ENCODE results near the gene NPIPA1. TPM values are rescaled to one million over a fixed set of nuclear protein-coding genes. Genes with fewer than 3 reads are reported as not detected.
A peak's percentile ranks its signal among the peaks of the same experiment; 100 is the strongest.
"Not testable (repeated sequence)": the region's sequence is repeated elsewhere in the genome, so short reads cannot be mapped to it uniquely, and the experiment has no call there.

Gene NPIPA1
- total RNA-seq, 1 donor from 2014 or later = 114 TPM

- not testable (repeated sequence) for DNase-seq (ENCODE audit: low spot score)
Measured at GRCh38 chr16:14930246-14930645, 7.0 kb upstream of the NPIPA1 start.

GRCh38 chr16:14930971-14931370, 6.3 kb upstream of the NPIPA1 start:
- not testable (repeated sequence) for DNase-seq (ENCODE audit: low spot score)

DNA sequence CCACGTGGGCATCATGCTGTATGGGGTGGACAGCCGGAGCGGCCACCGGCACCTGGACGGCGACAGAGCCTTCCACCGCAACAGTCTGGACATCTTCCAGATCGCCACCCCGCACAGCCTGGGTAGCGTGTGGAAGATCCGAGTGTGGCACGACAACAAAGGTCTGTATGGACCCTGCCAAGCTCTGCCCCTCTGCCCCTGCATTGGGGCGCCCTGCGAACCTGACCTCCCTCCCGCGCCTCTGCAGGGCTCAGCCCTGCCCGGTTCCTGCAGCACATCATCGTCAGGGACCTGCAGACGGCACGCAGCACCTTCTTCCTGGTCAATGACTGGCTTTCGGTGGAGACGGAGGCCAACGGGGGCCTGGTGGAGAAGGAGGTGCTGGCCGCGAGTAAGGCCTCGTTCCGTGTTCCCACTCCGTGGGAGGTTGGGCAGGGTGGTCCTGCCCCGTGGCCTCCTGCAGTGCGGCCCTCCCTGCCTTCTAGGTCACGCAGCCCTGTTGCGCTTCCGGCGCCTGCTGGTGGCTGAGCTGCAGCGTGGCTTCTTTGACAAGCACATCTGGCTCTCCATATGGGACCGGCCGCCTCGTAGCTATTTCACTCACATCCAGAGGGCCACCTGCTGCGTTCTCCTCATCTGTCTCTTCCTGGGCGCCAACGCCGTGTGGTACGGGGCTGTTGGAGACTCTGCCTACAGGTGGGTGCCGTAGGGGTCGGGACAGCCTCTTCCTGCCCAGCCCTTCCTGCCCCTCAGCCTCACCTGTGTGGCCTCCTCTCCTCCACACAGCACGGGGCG, 4.5 kb upstream of the NPIPA1 start:
- DNase-seq (ENCODE audit: low spot score) = not testable (repeated sequence)

GRCh38 chr16:14937994-14938393, 751 bp downstream of the NPIPA1 start:
- DNase-seq (ENCODE audit: low spot score) = not testable (repeated sequence)

- not testable (repeated sequence) for DNase-seq (ENCODE audit: low spot score)
Measured at GRCh38 chr16:14942686-14943085, 5.4 kb downstream of the NPIPA1 start.

GRCh38 chr16:14955546-14956231, 18.4 kb downstream of the NPIPA1 start:
- DNase-seq (ENCODE audit: low spot score) = peak; percentile 10

- peak; percentile 11 for DNase-seq (ENCODE audit: low spot score)
Measured at GRCh38 chr16:14957576-14958322, 20.5 kb downstream of the NPIPA1 start.

GRCh38 chr16:14958323-14958600, 21.0 kb downstream of the NPIPA1 start:
- no peak for DNase-seq (ENCODE audit: low spot score)

- no peak for DNase-seq (ENCODE audit: low spot score)
Measured at GRCh38 chr16:14958970-14959369, 21.7 kb downstream of the NPIPA1 start.

DNA sequence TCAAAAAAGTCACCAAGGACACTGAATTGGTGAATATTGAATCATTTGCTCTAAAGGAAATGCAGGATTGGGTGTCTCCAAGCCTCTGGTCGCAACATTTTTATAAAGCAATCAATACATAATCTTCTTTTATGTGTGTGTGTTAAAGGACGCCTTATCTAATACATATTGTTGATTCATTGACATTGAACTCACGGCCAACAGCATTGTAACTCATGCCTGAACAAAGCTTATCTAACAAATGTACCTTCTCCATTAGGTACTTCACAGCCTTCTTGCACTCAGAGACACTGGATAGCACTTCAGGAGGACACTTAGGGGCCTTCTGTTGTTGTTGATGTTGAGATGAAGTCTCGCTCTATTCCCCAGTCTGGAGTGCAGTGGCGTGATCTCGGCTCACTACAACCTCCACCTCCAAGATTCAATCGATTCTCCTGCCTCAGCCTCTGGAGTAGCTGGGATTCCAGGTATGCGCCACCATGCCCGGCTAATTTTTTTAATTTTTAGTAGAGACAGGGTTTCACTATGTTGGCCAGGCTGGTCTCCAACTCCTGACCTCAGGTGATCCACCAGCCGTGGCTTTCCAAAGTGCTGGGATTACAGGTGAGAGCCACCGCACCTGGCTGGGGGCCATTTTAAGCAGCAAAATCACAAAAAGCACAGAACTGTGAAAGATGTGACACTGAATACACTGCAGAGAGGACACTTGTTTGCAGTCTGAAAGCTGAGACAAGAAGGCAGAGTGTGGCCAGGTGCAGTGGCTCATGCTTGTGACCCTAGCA, 24.4 kb downstream of the NPIPA1 start:
- DNase-seq (ENCODE audit: low spot score) = peak; percentile 40

DNA sequence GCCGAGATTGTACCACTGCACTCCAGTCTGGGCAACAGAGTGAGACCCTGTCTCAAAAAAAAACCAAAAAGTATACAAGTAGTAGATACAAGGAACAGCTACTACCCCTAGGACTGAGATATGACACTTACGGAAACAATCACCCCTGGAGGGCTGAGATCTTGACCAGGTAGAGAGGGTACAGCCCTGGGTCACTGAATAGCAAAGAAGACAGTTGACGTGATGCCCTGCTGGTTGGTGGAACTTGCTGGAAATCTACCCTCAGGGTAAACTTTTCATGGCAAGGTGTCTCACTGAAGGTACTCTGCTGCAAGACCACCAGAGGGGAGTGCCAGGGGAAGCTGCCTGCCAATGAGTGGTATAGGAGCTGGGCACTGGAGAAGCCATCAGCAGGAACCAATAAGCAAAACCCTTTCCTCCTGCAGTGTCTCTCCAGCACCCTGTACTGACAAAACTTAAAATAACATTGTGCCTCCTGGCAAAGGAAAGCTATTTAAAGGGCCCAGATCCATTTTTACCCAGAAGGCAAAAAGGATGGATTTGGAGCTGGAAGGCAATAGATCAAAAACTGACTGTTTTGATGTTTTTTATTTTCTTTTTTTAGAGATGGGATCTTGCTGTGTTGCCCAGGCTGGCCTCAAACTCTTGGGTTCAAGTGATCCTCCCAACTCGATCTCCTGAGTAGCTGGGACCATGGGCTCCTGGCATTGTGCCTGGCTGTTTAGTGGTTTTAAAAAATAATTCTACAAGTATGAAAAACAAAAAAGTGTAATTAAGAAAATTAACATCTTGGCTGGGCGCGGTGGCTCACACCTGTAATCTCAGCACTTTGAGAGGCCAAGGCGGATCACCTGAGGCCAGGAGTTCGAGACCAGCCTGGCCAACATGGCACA, 26.3 kb downstream of the NPIPA1 start:
- DNase-seq (ENCODE audit: low spot score) = no peak

DNA sequence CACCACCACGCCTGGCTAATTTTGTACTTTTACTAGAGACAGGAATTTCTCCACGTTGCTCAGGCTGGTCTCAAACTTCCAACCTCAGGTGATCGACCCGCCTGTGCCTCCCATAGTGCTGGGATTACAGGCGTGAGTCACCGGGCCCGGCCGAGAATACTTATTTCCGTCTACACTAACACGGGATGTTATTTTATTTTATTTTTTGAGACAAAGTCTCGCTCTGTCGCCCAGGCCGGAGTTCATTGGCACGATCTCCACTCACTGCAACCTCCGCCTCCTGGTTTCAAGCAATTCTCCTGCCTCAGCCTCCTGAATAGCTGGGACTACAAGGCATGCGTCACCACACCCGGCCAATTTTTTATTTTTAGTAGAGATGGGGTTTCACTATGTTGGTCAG, 28.1 kb downstream of the NPIPA1 start:
- peak; percentile 9 for DNase-seq (ENCODE audit: low spot score)

- DNase-seq (ENCODE audit: low spot score) = not testable (repeated sequence)
Measured at GRCh38 chr16:14969795-14970194, 32.6 kb downstream of the NPIPA1 start.

DNA sequence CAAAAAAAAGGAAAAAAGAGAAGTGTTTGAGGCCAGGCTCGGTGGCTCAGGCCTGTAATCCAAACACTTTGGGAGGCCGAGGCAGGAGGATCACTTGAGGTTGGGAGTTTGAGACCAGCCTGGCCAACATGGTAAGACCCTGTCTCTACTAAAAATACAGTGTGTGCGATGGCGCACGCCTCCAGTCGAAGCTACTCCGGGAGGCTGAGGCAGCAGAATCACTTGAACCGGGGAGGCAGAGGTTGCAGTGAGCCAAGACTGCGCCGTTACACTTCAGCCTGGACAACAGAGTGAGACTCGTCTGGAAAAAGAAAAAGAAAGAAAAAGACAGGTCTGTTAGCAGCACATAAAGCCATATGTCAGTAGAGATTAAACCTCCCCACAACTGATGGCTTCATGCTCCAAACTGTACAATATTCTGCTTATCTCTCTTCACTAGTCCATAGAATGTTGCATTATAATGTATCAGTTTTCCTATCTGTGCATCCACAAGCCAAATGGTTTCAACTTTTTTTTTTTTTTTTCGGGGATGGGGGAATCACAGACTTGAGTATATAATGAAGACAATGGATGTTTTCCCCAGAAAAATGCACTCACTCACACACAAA, 34.5 kb downstream of the NPIPA1 start:
- not testable (repeated sequence) for DNase-seq (ENCODE audit: low spot score)

- DNase-seq (ENCODE audit: low spot score) = not testable (repeated sequence)
Measured at GRCh38 chr16:14973785-14974322, 36.6 kb downstream of the NPIPA1 start.

DNA sequence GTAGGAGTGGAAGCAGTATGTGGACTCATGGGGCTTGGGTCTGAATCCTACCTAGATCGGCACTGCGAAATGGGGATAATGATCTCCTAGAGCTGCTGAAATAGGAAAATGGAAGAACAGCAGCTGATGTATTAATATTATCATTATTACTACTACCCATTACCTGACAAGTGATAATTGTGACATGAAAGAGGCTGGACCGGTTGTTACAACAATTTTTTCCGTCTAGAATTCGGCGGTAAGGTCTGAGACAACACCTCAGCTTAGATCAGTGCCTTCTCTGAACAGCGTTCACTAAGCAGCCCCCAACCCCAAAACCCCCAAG, 37.0 kb downstream of the NPIPA1 start:
- not testable (repeated sequence) for DNase-seq (ENCODE audit: low spot score)

DNA sequence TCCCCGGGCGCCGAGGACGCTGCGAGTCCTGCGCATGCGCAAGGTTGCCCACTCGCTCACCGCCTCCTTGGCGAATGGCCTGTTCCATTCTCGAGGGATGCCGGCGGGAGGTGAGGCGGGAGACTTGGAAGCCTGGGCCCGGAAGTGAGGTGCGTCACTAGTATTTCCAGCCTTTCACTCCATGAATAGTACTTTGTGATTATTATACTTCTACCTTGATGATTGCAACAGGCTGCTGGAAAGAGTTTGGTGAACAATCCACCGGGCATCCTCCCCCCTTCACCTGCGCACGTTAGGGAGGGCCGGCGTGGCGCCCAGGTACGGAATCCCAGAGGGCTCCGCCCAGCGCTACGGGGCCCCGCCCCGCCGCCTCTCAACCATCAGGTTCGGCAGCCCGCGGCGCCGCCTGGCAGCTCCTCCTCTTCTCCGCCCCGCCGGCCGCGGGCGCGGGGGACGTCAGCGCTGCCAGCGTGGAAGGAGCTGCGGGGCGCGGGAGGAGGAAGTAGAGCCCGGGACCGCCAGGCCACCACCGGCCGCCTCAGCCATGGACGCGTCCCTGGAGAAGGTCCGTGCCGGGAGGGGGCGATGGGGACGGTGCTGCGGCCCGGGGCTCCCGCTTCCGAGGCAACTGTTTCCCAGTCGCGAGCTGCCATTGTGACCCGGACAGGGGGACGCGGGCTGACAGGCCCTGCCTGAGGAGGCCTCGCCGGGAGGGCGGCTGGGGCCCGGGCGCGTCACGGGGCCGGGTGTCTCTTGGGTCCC, 37.6 kb downstream of the NPIPA1 start, which contains the start of gene PDXDC1:
PDXDC1 (plus strand) TSS at position 371 of the 762 bp plus-strand sequence; CDS start at position 545, 174 bp downstream.
- peak; percentile 98 for DNase-seq (ENCODE audit: low spot score)

DNA sequence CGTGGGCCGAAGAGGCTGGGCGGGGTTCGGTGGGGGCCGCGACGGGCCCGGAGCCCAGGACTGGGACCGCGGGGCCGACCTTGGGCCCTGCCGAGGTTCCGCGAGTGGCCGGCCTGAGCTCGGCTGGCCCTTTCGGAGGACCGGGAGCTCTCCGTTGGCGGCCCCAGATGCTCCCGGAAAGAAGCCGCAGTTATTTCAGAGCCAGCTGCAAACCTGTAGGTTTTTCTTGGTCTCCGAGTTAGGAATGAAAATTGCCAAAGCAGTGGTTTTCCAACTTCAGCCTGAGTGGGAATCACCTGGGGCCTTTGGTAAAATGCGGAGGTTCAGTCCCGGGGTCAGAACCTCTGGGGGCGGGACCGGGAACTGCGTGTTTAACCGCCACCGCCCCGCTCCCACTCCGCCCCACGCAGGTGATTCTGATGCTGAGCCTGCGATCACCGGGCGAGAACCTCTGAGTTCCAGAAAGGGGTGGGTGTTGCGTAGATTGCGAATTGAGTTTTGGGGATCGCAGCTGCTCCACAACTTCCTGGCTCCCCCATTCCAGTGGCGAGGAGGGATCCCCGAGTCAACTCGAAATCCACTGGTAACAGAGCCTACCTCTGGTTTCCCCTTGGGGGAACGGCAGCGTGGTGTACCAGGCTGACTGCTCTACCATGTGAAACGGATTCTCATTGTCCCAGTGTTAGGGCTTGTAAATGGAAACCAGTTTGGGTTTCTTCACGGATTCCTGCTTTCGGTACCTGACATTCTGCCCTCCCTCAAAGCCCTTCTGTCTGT, 38.4 kb downstream of the NPIPA1 start:
- peak; percentile 67 for DNase-seq (ENCODE audit: low spot score)

Measured in mucosa of gallbladder (tissue), 1 donor.